ENCODE measurements around the gene HSFX4. TPM values are rescaled to one million over a fixed set of nuclear protein-coding genes. Genes with fewer than 3 reads are reported as not detected.
"Not testable (repeated sequence)": the region's sequence is repeated elsewhere in the genome, so short reads cannot be mapped to it uniquely, and the experiment has no call there.

Gene HSFX4
- total RNA-seq, 1 donor from 2014 or later: not detected

GRCh38 chrX:149937871-149938426 is 8.6 kb downstream of the HSFX4 start:
- peak; percentile 22 for DNase-seq

GRCh38 chrX:149938427-149938880 is 9.1 kb downstream of the HSFX4 start, which contains the start of gene EOLA2:
Gene EOLA2, minus strand, starts transcription at chrX:149938491. Its CDS starts 4,617 bp downstream, at chrX:149933874.
- peak; percentile 99 for DNase-seq

GRCh38 chrX:149938881-149939654 is 9.7 kb downstream of the HSFX4 start:
- DNase-seq: peak; percentile 91

- no peak for DNase-seq
Observed at GRCh38 chrX:149939655-149939904, 10.2 kb downstream of the HSFX4 start.

GRCh38 chrX:149939905-149940673 is 10.7 kb downstream of the HSFX4 start:
- peak; percentile 97 for DNase-seq

- DNase-seq: not testable (repeated sequence)
Observed at GRCh38 chrX:149940674-149941024, 11.3 kb downstream of the HSFX4 start.

GRCh38 chrX:149945087-149945670 is 15.8 kb downstream of the HSFX4 start:
- not testable (repeated sequence) for DNase-seq

GRCh38 chrX:149945820-149946219 is 16.4 kb downstream of the HSFX4 start:
- not testable (repeated sequence) for DNase-seq

GRCh38 chrX:149946932-149947331 is 17.6 kb downstream of the HSFX4 start:
- DNase-seq: not testable (repeated sequence)

- DNase-seq: no peak
Observed at GRCh38 chrX:149948016-149948415, 18.6 kb downstream of the HSFX4 start.

- DNase-seq: no peak
Observed at GRCh38 chrX:149949743-149950436, 20.5 kb downstream of the HSFX4 start.

- DNase-seq: peak; percentile 76
Observed at GRCh38 chrX:149950681-149951080, 21.3 kb downstream of the HSFX4 start.

- DNase-seq: no peak
Observed at GRCh38 chrX:149961572-149961971, 32.2 kb downstream of the HSFX4 start.

GRCh38 chrX:149962010-149962409 is 32.6 kb downstream of the HSFX4 start:
- no peak for DNase-seq

GRCh38 chrX:149962859-149963757 is 33.7 kb downstream of the HSFX4 start:
- DNase-seq: peak; percentile 79

- no peak for DNase-seq
Observed at GRCh38 chrX:149979126-149979644, 49.8 kb downstream of the HSFX4 start.

Other genes starting within 250 kb of the HSFX4 start
- gene MAGEA11, start 217.5 kb upstream of the HSFX4 start, total RNA-seq: not detected in 2 replicates
- 0.47 and 1.2 TPM in 2 replicates for gene HSFX1, start 155.5 kb upstream of the HSFX4 start, total RNA-seq
- not detected in 2 replicates for gene MAGEA9, start 147.6 kb upstream of the HSFX4 start, total RNA-seq
- gene MAGEA8, start 48.4 kb upstream of the HSFX4 start, total RNA-seq: not detected in 2 replicates
- 16.4 and 21.3 TPM in 2 replicates for gene EOLA2, start 8.9 kb downstream of the HSFX4 start, total RNA-seq